ENCODE results near the gene CAT.

CAT gene

DNA sequence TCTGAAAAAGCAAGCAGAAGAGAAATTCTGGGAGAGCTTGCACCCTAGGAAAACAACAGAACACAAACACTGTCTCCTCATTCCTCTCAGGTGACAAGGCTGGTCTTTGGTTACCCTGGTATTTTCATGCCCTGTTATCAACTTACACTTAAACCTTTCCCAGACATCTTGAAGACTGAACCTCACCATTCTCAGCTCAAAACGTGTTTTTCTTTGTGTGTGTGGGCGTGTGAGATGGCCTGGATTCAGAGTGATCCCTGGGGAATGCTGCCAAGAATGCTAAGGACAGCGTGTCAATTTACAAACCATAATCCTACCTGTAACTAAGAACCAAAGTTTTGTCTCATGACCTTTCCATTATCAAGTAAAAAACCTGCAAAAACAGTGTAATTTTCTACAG is 41.6 kb downstream of the CAT start:
- Histone ChIP-seq H3K27ac (ENCODE audit: low read depth, low read length) (no peak overlapping the region), H3K9ac (ENCODE audit: low read depth, low read length) (no peak overlapping the region), H3K4me1 (ENCODE audit: control insufficient read depth, insufficient read depth, low read length) (no peaks in the 10 kb centered on the region), H3K9me3 (ENCODE audit: control insufficient read depth, insufficient read depth, low read length) (no peaks in the 10 kb centered on the region), H3K4me3 (ENCODE audit: low read depth, low read length) (no peak overlapping the region), H3K27me3 (ENCODE audit: control insufficient read depth, insufficient read depth, low read length) (no peaks in the 10 kb centered on the region), H3K36me3 (ENCODE audit: control insufficient read depth, insufficient read depth, low read length) (no peaks in the 10 kb centered on the region)

- Histone ChIP-seq H3K9ac (ENCODE audit: low read depth, low read length) (no peak overlapping the region), H3K27me3 (ENCODE audit: control insufficient read depth, insufficient read depth, low read length) (no peaks in the 10 kb centered on the region), H3K4me3 (ENCODE audit: low read depth, low read length) (no peak overlapping the region), H3K36me3 (ENCODE audit: control insufficient read depth, insufficient read depth, low read length) (no peaks in the 10 kb centered on the region), H3K4me1 (ENCODE audit: control insufficient read depth, insufficient read depth, low read length) (no peaks in the 10 kb centered on the region), H3K9me3 (ENCODE audit: control insufficient read depth, insufficient read depth, low read length) (no peaks in the 10 kb centered on the region), H3K27ac (ENCODE audit: low read depth, low read length) (no peak overlapping the region)
These were observed 42.6 kb downstream of the CAT start for GRCh38 chr11:34481307-34481706.

- no peaks in the 10 kb centered on the region for H3K36me3 ChIP-seq (ENCODE audit: control insufficient read depth, insufficient read depth, low read length)
- no peak overlapping the region for H3K27ac ChIP-seq (ENCODE audit: low read depth, low read length)
- no peaks in the 10 kb centered on the region for H3K9me3 ChIP-seq (ENCODE audit: control insufficient read depth, insufficient read depth, low read length)
These were observed 44.6 kb downstream of the CAT start for GRCh38 chr11:34483106-34483874.

DNA sequence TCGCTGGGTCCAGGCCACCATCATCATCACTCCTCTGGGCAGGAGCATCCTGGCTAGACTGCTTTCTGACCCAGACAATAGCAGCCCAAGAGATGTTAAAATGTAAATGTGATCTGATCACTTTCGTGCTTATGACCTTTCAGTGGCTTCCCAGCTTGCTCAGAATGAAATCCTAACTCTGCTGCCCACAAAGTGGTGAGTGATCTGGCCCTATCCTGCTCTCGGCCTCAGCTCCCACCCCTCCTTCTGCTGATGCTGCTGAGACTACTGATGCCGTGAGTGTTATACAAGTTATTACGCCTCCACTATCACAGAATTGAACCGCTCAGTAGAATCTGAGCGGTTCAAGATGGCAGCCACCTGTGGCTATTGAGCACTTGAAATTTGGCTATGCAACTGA is 48.7 kb downstream of the CAT start:
- Histone ChIP-seq H3K9ac (ENCODE audit: low read depth, low read length) (no peak overlapping the region), H3K9me3 (ENCODE audit: control insufficient read depth, insufficient read depth, low read length) (no peaks in the 10 kb centered on the region), H3K4me3 (ENCODE audit: low read depth, low read length) (no peak overlapping the region), H3K4me1 (ENCODE audit: control insufficient read depth, insufficient read depth, low read length) (no peaks in the 10 kb centered on the region), H3K36me3 (ENCODE audit: control insufficient read depth, insufficient read depth, low read length) (no peaks in the 10 kb centered on the region), H3K27ac (ENCODE audit: low read depth, low read length) (no peak overlapping the region), H3K27me3 (ENCODE audit: control insufficient read depth, insufficient read depth, low read length) (no peaks in the 10 kb centered on the region)

More at GRCh38 chr11:34483106-34483874, 44.6 kb downstream of the CAT start:
- no peak overlapping the region for H3K9ac ChIP-seq (ENCODE audit: low read depth, low read length)
- H3K4me1 ChIP-seq (ENCODE audit: control insufficient read depth, insufficient read depth, low read length) = no peaks in the 10 kb centered on the region
- H3K4me3 ChIP-seq (ENCODE audit: low read depth, low read length) = no peak overlapping the region
- no peaks in the 10 kb centered on the region for H3K27me3 ChIP-seq (ENCODE audit: control insufficient read depth, insufficient read depth, low read length)

DNA sequence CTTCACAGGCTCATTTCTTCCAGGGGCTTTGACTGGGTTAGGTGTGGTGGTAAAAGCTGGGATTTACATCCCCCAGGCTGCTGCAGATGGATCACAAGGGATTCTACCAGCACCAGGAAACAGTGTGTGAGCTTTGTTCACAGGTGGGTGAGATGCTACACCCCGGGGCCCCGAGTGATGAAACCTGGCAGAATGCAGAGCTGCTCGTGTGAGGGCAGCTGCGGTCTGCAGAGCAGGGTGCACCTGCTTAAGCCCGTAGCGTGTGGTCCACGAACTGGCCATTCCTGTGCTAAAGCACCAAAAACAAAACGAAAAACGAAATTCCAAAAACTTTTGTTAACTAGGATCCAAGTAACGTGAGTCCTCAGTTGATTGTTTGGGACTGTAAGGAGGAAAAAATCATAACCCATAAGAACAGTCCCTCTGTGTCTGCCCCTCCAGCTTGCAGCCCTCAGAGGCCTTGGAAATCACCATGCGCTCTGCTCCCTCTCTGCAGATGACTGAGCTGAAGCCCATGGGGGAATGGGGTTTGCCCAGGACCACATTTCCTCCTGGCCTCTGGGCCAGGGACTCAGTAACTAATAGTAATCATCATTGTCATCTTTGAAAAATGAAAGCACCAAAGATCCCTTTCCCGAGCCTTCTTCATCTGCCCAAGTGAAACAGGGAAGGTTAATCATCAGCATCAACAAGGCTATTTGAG is 50.3 kb downstream of the CAT start:
- H3K27me3 ChIP-seq (ENCODE audit: control insufficient read depth, insufficient read depth, low read length) = no peaks in the 10 kb centered on the region
- H3K9me3 ChIP-seq (ENCODE audit: control insufficient read depth, insufficient read depth, low read length) = no peaks in the 10 kb centered on the region
- H3K4me1 ChIP-seq (ENCODE audit: control insufficient read depth, insufficient read depth, low read length) = no peaks in the 10 kb centered on the region
- no peak overlapping the region for H3K27ac ChIP-seq (ENCODE audit: low read depth, low read length)
- no peaks in the 10 kb centered on the region for H3K36me3 ChIP-seq (ENCODE audit: control insufficient read depth, insufficient read depth, low read length)
- H3K9ac ChIP-seq (ENCODE audit: low read depth, low read length) = no peak overlapping the region
- H3K4me3 ChIP-seq (ENCODE audit: low read depth, low read length) = no peak overlapping the region

DNA sequence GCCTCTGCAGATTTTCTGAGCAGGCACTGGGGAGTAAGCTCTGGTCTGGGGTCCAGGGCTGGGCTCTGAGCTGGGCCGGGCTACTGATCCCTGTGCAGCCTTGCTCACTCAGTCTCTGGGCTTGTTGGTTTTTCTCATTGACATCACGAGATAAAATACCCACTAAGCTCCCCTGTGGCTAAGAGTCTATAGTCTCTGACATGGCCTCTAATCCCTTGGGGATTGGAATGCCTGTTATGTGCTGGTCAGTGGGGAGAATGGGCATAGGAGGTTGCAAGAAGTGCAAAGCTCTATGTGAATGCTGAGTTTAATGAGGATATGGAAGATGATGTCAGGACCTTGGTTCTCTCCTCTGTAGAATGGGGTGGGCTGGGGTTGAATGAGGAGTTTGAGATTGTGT is 51.6 kb downstream of the CAT start:
- H3K4me1 ChIP-seq (ENCODE audit: control insufficient read depth, insufficient read depth, low read length) = no peaks in the 10 kb centered on the region
- H3K9me3 ChIP-seq (ENCODE audit: control insufficient read depth, insufficient read depth, low read length) = no peaks in the 10 kb centered on the region
- H3K9ac ChIP-seq (ENCODE audit: low read depth, low read length) = no peak overlapping the region
- no peak overlapping the region for H3K4me3 ChIP-seq (ENCODE audit: low read depth, low read length)
- no peaks in the 10 kb centered on the region for H3K36me3 ChIP-seq (ENCODE audit: control insufficient read depth, insufficient read depth, low read length)
- no peak overlapping the region for H3K27ac ChIP-seq (ENCODE audit: low read depth, low read length)
- H3K27me3 ChIP-seq (ENCODE audit: control insufficient read depth, insufficient read depth, low read length) = no peaks in the 10 kb centered on the region

- no peaks in the 10 kb centered on the region for H3K4me1 ChIP-seq (ENCODE audit: control insufficient read depth, insufficient read depth, low read length)
- no peaks in the 10 kb centered on the region for H3K27me3 ChIP-seq (ENCODE audit: control insufficient read depth, insufficient read depth, low read length)
- H3K27ac ChIP-seq (ENCODE audit: low read depth, low read length) = no peak overlapping the region
These were observed 54.2 kb downstream of the CAT start for GRCh38 chr11:34492806-34493414.

DNA sequence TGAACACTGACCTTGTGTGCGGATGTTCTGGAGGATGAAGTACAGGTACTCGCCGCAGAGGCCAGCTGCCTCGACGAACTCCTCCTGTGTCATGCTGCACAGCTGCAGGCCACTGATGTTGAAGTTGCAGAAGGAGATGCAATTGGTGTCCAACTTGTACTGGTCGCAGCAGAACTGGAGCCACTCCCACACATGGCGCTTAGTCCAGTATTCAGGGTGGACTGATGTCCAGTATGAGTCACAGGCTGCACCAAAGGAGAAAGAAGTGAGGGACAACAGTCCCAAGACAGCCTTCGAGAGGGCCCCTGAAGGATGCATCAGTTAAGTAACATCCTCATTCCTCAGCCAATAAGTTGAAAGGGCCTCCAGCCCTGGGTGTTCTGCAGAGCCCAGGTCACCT is 54.7 kb downstream of the CAT start:
- no peak overlapping the region for H3K27ac ChIP-seq (ENCODE audit: low read depth, low read length)
- H3K9me3 ChIP-seq (ENCODE audit: control insufficient read depth, insufficient read depth, low read length) = no peaks in the 10 kb centered on the region
- no peaks in the 10 kb centered on the region for H3K4me1 ChIP-seq (ENCODE audit: control insufficient read depth, insufficient read depth, low read length)
- no peak overlapping the region for H3K4me3 ChIP-seq (ENCODE audit: low read depth, low read length)
- no peaks in the 10 kb centered on the region for H3K27me3 ChIP-seq (ENCODE audit: control insufficient read depth, insufficient read depth, low read length)
- no peak overlapping the region for H3K9ac ChIP-seq (ENCODE audit: low read depth, low read length)
- no peaks in the 10 kb centered on the region for H3K36me3 ChIP-seq (ENCODE audit: control insufficient read depth, insufficient read depth, low read length)

More at GRCh38 chr11:34492806-34493414, 54.2 kb downstream of the CAT start:
- Histone ChIP-seq H3K36me3 (ENCODE audit: control insufficient read depth, insufficient read depth, low read length) (no peaks in the 10 kb centered on the region), H3K9ac (ENCODE audit: low read depth, low read length) (no peak overlapping the region), H3K9me3 (ENCODE audit: control insufficient read depth, insufficient read depth, low read length) (no peaks in the 10 kb centered on the region), H3K4me3 (ENCODE audit: low read depth, low read length) (no peak overlapping the region)

- Histone ChIP-seq H3K27ac (ENCODE audit: low read depth, low read length) (no peak overlapping the region), H3K27me3 (ENCODE audit: control insufficient read depth, insufficient read depth, low read length) (no peaks in the 10 kb centered on the region), H3K9ac (ENCODE audit: low read depth, low read length) (no peak overlapping the region), H3K36me3 (ENCODE audit: control insufficient read depth, insufficient read depth, low read length) (no peaks in the 10 kb centered on the region), H3K4me1 (ENCODE audit: control insufficient read depth, insufficient read depth, low read length) (no peaks in the 10 kb centered on the region), H3K4me3 (ENCODE audit: low read depth, low read length) (no peak overlapping the region), H3K9me3 (ENCODE audit: control insufficient read depth, insufficient read depth, low read length) (no peaks in the 10 kb centered on the region)
These were observed 55.3 kb downstream of the CAT start for GRCh38 chr11:34493926-34494595.

DNA sequence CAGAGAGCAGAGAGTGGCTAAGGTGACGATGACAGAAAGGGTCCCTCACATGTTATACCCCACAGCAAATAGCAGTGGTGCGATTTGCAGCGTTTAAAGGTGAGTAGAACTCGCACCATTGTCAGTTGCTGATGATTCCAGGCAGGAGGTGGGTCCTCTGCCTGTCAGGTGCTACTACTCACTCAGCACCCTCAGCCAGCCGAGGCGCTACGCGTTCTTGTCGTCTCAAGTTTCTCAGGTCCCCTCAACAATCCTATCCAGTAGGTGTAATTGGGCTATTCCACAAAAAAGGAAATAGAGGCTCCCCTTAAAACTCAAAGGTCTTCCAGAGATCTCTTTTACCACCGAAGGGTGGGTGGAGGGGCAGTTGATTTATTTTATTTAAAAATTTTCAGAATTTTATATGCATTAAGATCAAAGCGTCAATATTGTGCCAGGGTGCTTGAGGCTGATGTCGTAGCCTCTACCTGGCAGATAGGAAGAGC is 56.5 kb downstream of the CAT start:
- no peaks in the 10 kb centered on the region for H3K36me3 ChIP-seq (ENCODE audit: control insufficient read depth, insufficient read depth, low read length)
- H3K9me3 ChIP-seq (ENCODE audit: control insufficient read depth, insufficient read depth, low read length) = no peaks in the 10 kb centered on the region
- no peak overlapping the region for H3K27ac ChIP-seq (ENCODE audit: low read depth, low read length)
- H3K4me3 ChIP-seq (ENCODE audit: low read depth, low read length) = no peak overlapping the region
- no peaks in the 10 kb centered on the region for H3K27me3 ChIP-seq (ENCODE audit: control insufficient read depth, insufficient read depth, low read length)
- H3K4me1 ChIP-seq (ENCODE audit: control insufficient read depth, insufficient read depth, low read length) = no peaks in the 10 kb centered on the region
- no peak overlapping the region for H3K9ac ChIP-seq (ENCODE audit: low read depth, low read length)
